PC-3 (cell line): ENCODE data around the gene PLAAT2. TPM values are rescaled to one million over a fixed set of nuclear protein-coding genes. Genes with fewer than 3 reads are reported as not detected.

Experiments used
- ATAC-seq: fragments of 200-7000 bp; cut with Tn5 transposase; 2 replicates; pipeline ENCODE4 v1.9.1; 2020; ENCODE audit warnings: mild to moderate bottlenecking, moderate library complexity
- BruUV-seq: library from RNA; stranded (reverse); fragments of 400-500 nt; replicated peaks from 2 replicates; lab custom pipeline; 2021; lab: Mats Ljungman, UMichigan
- CTCF ChIA-PET: fragments of 300-600 bp; sonication (Branson Sonifier 250); formaldehyde crosslinking; loops from one replicate; lab custom pipeline; 2022; ENCODE audit warnings: antibody characterized with exemption; lab: Charles Lee
- POLR2A ChIA-PET: fragments of 300-600 bp; sonication (Branson Sonifier 250); formaldehyde crosslinking; loops from one replicate; lab custom pipeline; 2022; ENCODE audit warnings: antibody characterized with exemption; ENCODE audit not compliant: unreplicated experiment; lab: Charles Lee
- DNase-seq: peaks from one replicate; pipeline ENCODE4 v3.0.0-alpha.2; 2015
- H2AFZ ChIP-seq: fragments of 300-600 bp; sonication (generic); 2 replicates; pipeline ENCODE4 v1.6.0; 2016; ENCODE audit warnings: antibody characterized with exemption, low read length
- H3F3A ChIP-seq: fragments of 300-600 bp; sonication (generic); one replicate; pipeline ENCODE4 v1.6.0; 2017; ENCODE audit warnings: antibody characterized with exemption, low read length, control low read depth, mild to moderate bottlenecking; ENCODE audit not compliant: unreplicated experiment
- H3K27ac ChIP-seq: fragments of 300-600 bp; sonication (generic); 2 replicates; pipeline ENCODE4 v1.5.1; 2016; ENCODE audit warnings: mild to moderate bottlenecking, low read length
- H3K27me3 ChIP-seq: fragments of 300-600 bp; sonication (generic); 2 replicates; pipeline ENCODE4 v1.6.1; 2016; ENCODE audit warnings: low read length, mixed read lengths
- H3K36me3 ChIP-seq: fragments of 300-600 bp; sonication (generic); 2 replicates; pipeline ENCODE4 v1.6.1; 2016; ENCODE audit warnings: low read depth, mixed run types, low read length, mixed read lengths
- H3K4me1 ChIP-seq: fragments of 300-600 bp; sonication (generic); 2 replicates; pipeline ENCODE4 v1.5.1; 2016; ENCODE audit warnings: low read length; ENCODE audit not compliant: insufficient read depth
- H3K4me2 ChIP-seq: fragments of 300-600 bp; sonication (generic); 2 replicates; pipeline ENCODE4 v1.6.0; 2016; ENCODE audit warnings: low read length
- H3K4me3 ChIP-seq: fragments of 300-600 bp; sonication (generic); 2 replicates; pipeline ENCODE4 v1.5.1; 2016; ENCODE audit warnings: mild to moderate bottlenecking, low read length, mixed read lengths
- H3K79me2 ChIP-seq: fragments of 300-600 bp; sonication (generic); 2 replicates; pipeline ENCODE4 v1.6.1; 2017; ENCODE audit warnings: low read length, mixed read lengths
- H3K9ac ChIP-seq: fragments of 300-600 bp; sonication (generic); 2 replicates; pipeline ENCODE4 v1.6.0; 2016; ENCODE audit warnings: mild to moderate bottlenecking, low read length
- H3K9me2 ChIP-seq: fragments of 300-600 bp; sonication (generic); replicated peaks from 2 replicates; pipeline ENCODE4 v1.6.1; 2016; ENCODE audit warnings: mixed run types, low read length, mixed read lengths
- H3K9me3 ChIP-seq: fragments of 300-600 bp; sonication (generic); 2 replicates; pipeline ENCODE4 v1.6.1; 2016; ENCODE audit warnings: low read length, mixed read lengths
- H4K20me1 ChIP-seq: fragments of 300-600 bp; sonication (generic); 2 replicates; pipeline ENCODE4 v1.6.1; 2016; ENCODE audit warnings: low read length, mixed read lengths
- CTCF ChIP-seq: fragments of 300-600 bp; sonication (generic); conservative IDR thresholded peaks from 2 replicates; pipeline ENCODE4 v1.5.1; 2017; ENCODE audit warnings: antibody characterized with exemption, low read depth, mild to moderate bottlenecking, low read length
- EZH2 ChIP-seq: fragments of 300-600 bp; sonication (generic); IDR thresholded peaks from one replicate; pipeline ENCODE4 v1.6.1; 2017; ENCODE audit warnings: antibody characterized with exemption, mild to moderate bottlenecking, low read length; ENCODE audit not compliant: unreplicated experiment
- EZH2phosphoT487 ChIP-seq: fragments of 300-600 bp; sonication (generic); IDR thresholded peaks from 2 replicates; pipeline ENCODE4 v1.6.1; 2018; ENCODE audit warnings: mild to moderate bottlenecking, antibody characterized with exemption, low read length, borderline replicate concordance
- intact Hi-C: fragments of 100-400 bp; cut with micrococcal nuclease; formaldehyde crosslinking; loops from 2 replicates; pipeline ENCODE4 v1.9.0; 2023
- total RNA-seq: library from RNA; depleted of rRNA; stranded (reverse); fragments of >200 nt; gene quantifications from 2 replicates; pipeline ENCODE4 v1.2.3, GENCODE V29; 2014

Gene PLAAT2
- total RNA-seq, 1 experiment from 2014 or later: 5.6 TPM

GRCh38 chr11:63592975-63593395 lies 29.8 kb upstream of the PLAAT2 start:
- H3K36me3 ChIP-seq: peaks cover 5% of the 10 kb centered on the region; the same call in 1 of the 2 replicates
- ChIA-PET CTCF (interaction anchor here (0.5 to 2.0 kb wide), 4 partner anchors 17 to 125 kb away, joined by 3 to 8 read pairs (median 5); no protein-coding TSS in a partner anchor), POLR2A (no interaction called here)
- BruUV-seq: no TSS peak
- no peaks in the 10 kb centered on the region for H3K9me2 ChIP-seq
- H3K79me2 ChIP-seq: no peaks in the 10 kb centered on the region
- H3K4me2 ChIP-seq: no peak overlapping the region
- no peaks in the 10 kb centered on the region for H3K4me1 ChIP-seq
- H2AFZ ChIP-seq: no peak overlapping the region
- intact Hi-C loops: loop anchor here (1.0 kb wide), 2 partner anchors 42 to 114 kb away; no protein-coding TSS in a partner anchor
- no peaks in the 10 kb centered on the region for H3F3A ChIP-seq
- no peak overlapping the region for H3K9ac ChIP-seq
- H3K27ac ChIP-seq: no peak overlapping the region
- TF ChIP-seq CTCF (peak; percentile 87), EZH2phosphoT487 (no peak)
- no peaks in the 10 kb centered on the region for H3K9me3 ChIP-seq
- peak; percentile 84 for ATAC-seq
- peak; percentile 61 for DNase-seq
- no peaks in the 10 kb centered on the region for H3K27me3 ChIP-seq
- no peaks in the 10 kb centered on the region for H4K20me1 ChIP-seq
- H3K4me3 ChIP-seq: no peak overlapping the region

GRCh38 chr11:63590024-63590788 lies 27.0 kb upstream of the PLAAT2 start:
- Histone ChIP-seq H3K9me3 (no peaks in the 10 kb centered on the region), H3K4me2 (no peak overlapping the region), H3F3A (no peaks in the 10 kb centered on the region), H3K27ac (no peak overlapping the region), H3K79me2 (no peaks in the 10 kb centered on the region), H3K4me3 (no peak overlapping the region), H4K20me1 (no peaks in the 10 kb centered on the region), H3K4me1 (no peaks in the 10 kb centered on the region), H3K27me3 (no peaks in the 10 kb centered on the region), H3K36me3 (peaks cover 8% of the 10 kb centered on the region; the same call in 1 of the 2 replicates), H3K9ac (no peak overlapping the region), H2AFZ (no peak overlapping the region), H3K9me2 (no peaks in the 10 kb centered on the region)
- POLR2A ChIA-PET: no interaction called here
- no TSS peak for BruUV-seq
- TF ChIP-seq EZH2phosphoT487 (no peak), CTCF (no peak), EZH2 (no peak)
- intact Hi-C loops: no loop called here
- DNase-seq (no peak), ATAC-seq (no peak)
- CTCF ChIA-PET: no interaction called here

GRCh38 chr11:63589000-63589399 lies 25.8 kb upstream of the PLAAT2 start:
- DNase-seq: no peak
- Histone ChIP-seq H3K79me2 (no peaks in the 10 kb centered on the region), H3K27me3 (no peaks in the 10 kb centered on the region), H3K9me2 (no peaks in the 10 kb centered on the region), H3K36me3 (peaks cover 8% of the 10 kb centered on the region; the same call in 1 of the 2 replicates), H4K20me1 (no peaks in the 10 kb centered on the region), H3K9me3 (no peaks in the 10 kb centered on the region), H3K4me2 (no peak overlapping the region), H3K27ac (no peak overlapping the region), H3K9ac (no peak overlapping the region), H3K4me3 (no peak overlapping the region), H3F3A (no peaks in the 10 kb centered on the region), H2AFZ (no peak overlapping the region), H3K4me1 (no peaks in the 10 kb centered on the region)
- no TSS peak for BruUV-seq
- intact Hi-C loops: no loop called here
- TF ChIP-seq EZH2: no peak
- no peak for TF ChIP-seq CTCF
- no peak for TF ChIP-seq EZH2phosphoT487
- POLR2A ChIA-PET: no interaction called here
- no peak for ATAC-seq
- CTCF ChIA-PET: no interaction called here
